Mesenchymal stem cell (in vitro differentiated cells and primary cell): ENCODE measurements around the gene YPEL1.

Source experiments
- DNase-seq: peaks from one replicate; pipeline ENCODE4 v3.0.0-alpha.2; 2013
- H2AFZ ChIP-seq: one replicate; pipeline ENCODE4 v1.6.1; 2013; ENCODE audit warnings: low read depth, mild to moderate bottlenecking, control low read depth, inconsistent platforms, low read length, moderate library complexity
- H2AK5ac ChIP-seq: 2 replicates; pipeline ENCODE4 v1.6.1; 2013; ENCODE audit warnings: low read length, moderate library complexity, mild to moderate bottlenecking, inconsistent platforms; ENCODE audit not compliant: severe bottlenecking
- H2BK120ac ChIP-seq: one replicate; pipeline ENCODE4 v1.6.1; 2013; ENCODE audit warnings: low read depth, mild to moderate bottlenecking, inconsistent platforms, low read length, moderate library complexity
- H2BK12ac ChIP-seq, 2 experiments: one replicate each; pipeline ENCODE4 v1.6.1; 2013; ENCODE audit warnings: inconsistent platforms in 2 of 2, low read length in 2 of 2, mild to moderate bottlenecking in 2 of 2, moderate library complexity in 2 of 2, control low read depth in 1 of 2
- H2BK15ac ChIP-seq: one replicate; pipeline ENCODE4 v1.6.1; 2013; ENCODE audit warnings: mild to moderate bottlenecking, low read depth, inconsistent platforms; ENCODE audit not compliant: poor library complexity, severe bottlenecking
- H2BK5ac ChIP-seq: 2 replicates; pipeline ENCODE4 v1.6.1; 2013; ENCODE audit warnings: low read depth, mild to moderate bottlenecking, low read length, control low read depth, inconsistent platforms; ENCODE audit not compliant: poor library complexity, severe bottlenecking
- H3K14ac ChIP-seq, 2 experiments: one replicate each; pipeline ENCODE4 v1.6.1; 2013; ENCODE audit warnings: inconsistent platforms in 2 of 2, low read length in 2 of 2, control low read depth in 1 of 2, mild to moderate bottlenecking in 1 of 2, moderate library complexity in 1 of 2
- H3K18ac ChIP-seq, 2 experiments: one replicate each; pipeline ENCODE4 v1.6.1; 2013; ENCODE audit warnings: inconsistent platforms in 2 of 2, low read length in 2 of 2, control low read depth in 1 of 2, low read depth in 1 of 2, mild to moderate bottlenecking in 1 of 2
- H3K23ac ChIP-seq, 2 experiments: one replicate each; pipeline ENCODE4 v1.6.1; 2013; ENCODE audit warnings: inconsistent platforms in 2 of 2, low read length in 2 of 2, mild to moderate bottlenecking in 2 of 2, moderate library complexity in 2 of 2, control low read depth in 1 of 2
- H3K27ac ChIP-seq: 2 replicates; pipeline ENCODE4 v1.5.1; 2013; ENCODE audit warnings: mild to moderate bottlenecking, moderate library complexity, low read length, control low read depth, inconsistent platforms; ENCODE audit not compliant: poor library complexity, severe bottlenecking
- H3K27me3 ChIP-seq, 2 experiments: 2 replicates each; pipeline versions ENCODE4 v1.6.1 to v1.7.0; 2013; ENCODE audit warnings: low read length in 2 of 2, mild to moderate bottlenecking in 2 of 2, moderate library complexity in 2 of 2, control low read depth in 1 of 2, inconsistent platforms in 1 of 2; ENCODE audit not compliant: control insufficient read depth in 1 of 2, insufficient read depth in 1 of 2
- H3K36me3 ChIP-seq, 2 experiments: 2 replicates each; pipeline versions ENCODE4 v1.6.1 to v1.7.0; 2013; ENCODE audit warnings: low read length in 2 of 2, control low read depth in 1 of 2, inconsistent platforms in 1 of 2, low read depth in 1 of 2, mild to moderate bottlenecking in 1 of 2; ENCODE audit not compliant: insufficient read depth in 2 of 2, control insufficient read depth in 1 of 2
- H3K4ac ChIP-seq, 2 experiments: one replicate each; pipeline ENCODE4 v1.6.1; 2013; ENCODE audit warnings: inconsistent platforms in 2 of 2, low read length in 2 of 2, mild to moderate bottlenecking in 2 of 2, moderate library complexity in 2 of 2, control low read depth in 1 of 2, low read depth in 1 of 2
- H3K4me1 ChIP-seq: 2 replicates; pipeline ENCODE4 v1.6.1; 2013; ENCODE audit warnings: low read depth, low read length, control low read depth; ENCODE audit not compliant: control insufficient read depth, insufficient read depth
- H3K4me2 ChIP-seq: 2 replicates; pipeline ENCODE4 v1.6.1; 2013; ENCODE audit warnings: low read length, mild to moderate bottlenecking, inconsistent platforms; ENCODE audit not compliant: poor library complexity, severe bottlenecking
- H3K4me3 ChIP-seq, 2 experiments: 2 replicates each; pipeline versions ENCODE4 v1.5.1 to v1.7.0; 2013; ENCODE audit warnings: low read length in 2 of 2, mild to moderate bottlenecking in 2 of 2, control low read depth in 1 of 2, low read depth in 1 of 2; ENCODE audit not compliant: insufficient read depth in 1 of 2
- H3K79me1 ChIP-seq: replicated peaks from 2 replicates; pipeline ENCODE4 v1.6.1; 2013; ENCODE audit warnings: mild to moderate bottlenecking, control low read depth, low read length, inconsistent platforms; ENCODE audit not compliant: poor library complexity, severe bottlenecking
- H3K9ac ChIP-seq: 2 replicates; pipeline ENCODE4 v1.7.0; 2013; ENCODE audit warnings: mild to moderate bottlenecking, low read length, moderate library complexity
- H3K9me3 ChIP-seq: 2 replicates; pipeline ENCODE4 v1.7.0; 2013; ENCODE audit warnings: mild to moderate bottlenecking, low read length; ENCODE audit not compliant: control insufficient read depth
- H4K8ac ChIP-seq: one replicate; pipeline ENCODE4 v1.6.1; 2013; ENCODE audit warnings: inconsistent platforms, mild to moderate bottlenecking, low read length, moderate library complexity
- H4K91ac ChIP-seq: one replicate; pipeline ENCODE4 v1.6.1; 2013; ENCODE audit warnings: mild to moderate bottlenecking, low read length, inconsistent platforms
- WGBS: methylation state at CpG from one replicate; pipeline ENCODE4 v1.1.7; 2013; ENCODE audit warnings: mixed read lengths; 5-methylcytosine and 5-hydroxymethylcytosine counted together

The YPEL1 gene

DNA sequence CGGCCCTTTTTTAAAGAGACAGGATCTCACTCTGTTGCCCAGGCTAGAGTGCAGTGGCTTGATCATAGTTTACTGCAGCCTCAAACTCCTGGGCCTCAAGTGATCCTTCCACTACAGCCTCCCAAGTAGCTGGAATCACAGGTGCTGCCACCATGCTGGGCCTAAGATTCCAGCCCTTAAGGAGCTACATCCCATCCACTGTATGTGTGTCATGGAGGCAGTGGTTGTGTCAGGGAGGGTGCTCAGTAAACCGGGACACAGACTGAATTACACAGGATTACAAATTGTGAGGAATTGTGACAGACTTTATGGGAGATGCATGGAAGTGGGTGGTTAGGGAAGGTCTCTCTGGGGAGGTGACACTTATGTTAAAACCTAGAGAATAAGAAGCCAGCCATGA is 71.9 kb downstream of the YPEL1 start:
- 98% methylated on average over 2 of the region's 2 CpGs for WGBS
- Histone ChIP-seq H2BK5ac (no peak overlapping the region), H3K27me3 (peaks cover 15 to 18% of the 10 kb centered on the region in 2 experiments), H3K4me3 (no peak overlapping the region), H4K91ac (no peak overlapping the region), H2AK5ac (no peak overlapping the region), H3K14ac (no peak overlapping the region), H3K27ac (no peak overlapping the region), H4K8ac (no peak overlapping the region), H2AFZ (no peak overlapping the region), H3K79me1 (peaks cover 8% of the 10 kb centered on the region), H3K18ac (no peak overlapping the region), H3K4ac (no peak overlapping the region), H3K23ac (no peak overlapping the region), H2BK120ac (no peak overlapping the region), H2BK15ac (no peak overlapping the region), H3K36me3 (no peaks in the 10 kb centered on the region), H3K9me3 (no peaks in the 10 kb centered on the region), H3K9ac (no peak overlapping the region), H3K4me1 (peaks cover 5% of the 10 kb centered on the region), H3K4me2 (no peak overlapping the region), H2BK12ac (no peak overlapping the region)
- DNase-seq, result no peak

DNA sequence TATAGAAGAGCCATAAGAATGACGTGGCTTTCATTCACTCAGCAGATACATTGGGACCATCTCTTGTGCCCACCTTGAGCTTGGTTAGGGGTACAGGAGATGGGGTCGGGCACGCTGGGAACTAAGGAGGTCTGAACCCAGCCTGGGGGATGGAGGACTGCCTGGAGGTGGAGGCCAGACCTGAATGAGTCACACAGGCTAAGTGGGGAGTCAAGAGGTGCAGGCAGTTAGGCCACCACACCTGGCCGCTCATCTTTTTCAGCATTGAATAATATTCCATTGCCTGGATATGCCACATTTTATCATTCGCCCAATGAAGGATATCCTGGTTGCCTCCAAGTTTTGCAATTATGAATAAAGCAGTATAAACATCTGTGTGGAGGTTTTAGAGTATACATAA is 73.6 kb downstream of the YPEL1 start:
- peaks cover 18% of the 10 kb centered on the region for H3K4me1 ChIP-seq

DNA sequence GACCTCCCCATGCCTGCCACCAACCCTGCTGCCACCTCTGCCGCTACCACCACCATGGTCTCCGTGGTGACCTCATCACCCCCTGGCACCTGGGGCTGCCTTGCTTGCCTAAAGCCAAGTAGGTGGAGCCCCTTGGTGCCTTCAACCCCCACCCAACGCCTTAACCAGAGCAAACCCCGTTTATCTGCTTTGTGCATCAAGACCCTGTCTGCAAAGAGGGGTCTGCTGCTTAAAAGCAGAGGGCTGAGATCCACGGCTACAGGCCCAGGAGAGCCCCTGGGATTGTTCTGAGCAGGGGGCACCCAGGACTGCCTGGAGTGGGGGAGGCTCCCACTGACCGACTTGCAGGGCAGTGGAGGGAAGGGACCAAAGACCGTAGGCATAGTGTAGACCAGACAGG is 74.7 kb downstream of the YPEL1 start:
- Histone ChIP-seq H3K14ac (no peak overlapping the region), H3K18ac (no peak overlapping the region), H3K4ac (no peak overlapping the region), H4K91ac (no peak overlapping the region), H3K27ac (no peak overlapping the region), H3K23ac (no peak overlapping the region), H3K4me3 (no peak overlapping the region), H3K79me1 (no peaks in the 10 kb centered on the region), H4K8ac (no peak overlapping the region), H3K36me3 (no peaks in the 10 kb centered on the region), H2BK120ac (no peak overlapping the region), H2BK5ac (no peak overlapping the region), H3K9me3 (no peaks in the 10 kb centered on the region), H2AFZ (no peak overlapping the region), H2AK5ac (no peak overlapping the region), H3K9ac (no peak overlapping the region), H3K4me1 (peaks cover 17% of the 10 kb centered on the region), H3K27me3 (peaks cover 15 to 32% of the 10 kb centered on the region in 2 experiments), H2BK15ac (no peak overlapping the region), H2BK12ac (no peak overlapping the region), H3K4me2 (no peak overlapping the region)
- DNase-seq, result no peak
- WGBS, result 82% methylated on average over 7 of the region's 7 CpGs

More for the DNA sequence above, 73.6 kb downstream of the YPEL1 start:
- Histone ChIP-seq H3K9ac (no peak overlapping the region), H4K91ac (no peak overlapping the region), H2BK5ac (no peak overlapping the region), H3K27me3 (peaks cover 15 to 27% of the 10 kb centered on the region in 2 experiments), H3K4me3 (no peak overlapping the region), H2BK12ac (no peak overlapping the region), H3K79me1 (peaks cover 3% of the 10 kb centered on the region), H3K27ac (no peak overlapping the region), H3K14ac (no peak overlapping the region), H3K18ac (no peak overlapping the region), H2AK5ac (no peak overlapping the region), H2AFZ (no peak overlapping the region), H2BK120ac (no peak overlapping the region), H3K9me3 (no peaks in the 10 kb centered on the region), H4K8ac (no peak overlapping the region), H3K4ac (no peak overlapping the region), H3K36me3 (no peaks in the 10 kb centered on the region), H2BK15ac (no peak overlapping the region), H3K4me2 (no peak overlapping the region), H3K23ac (no peak overlapping the region)
- 92% methylated on average over 3 of the region's 5 CpGs for WGBS
- no peak for DNase-seq

DNA sequence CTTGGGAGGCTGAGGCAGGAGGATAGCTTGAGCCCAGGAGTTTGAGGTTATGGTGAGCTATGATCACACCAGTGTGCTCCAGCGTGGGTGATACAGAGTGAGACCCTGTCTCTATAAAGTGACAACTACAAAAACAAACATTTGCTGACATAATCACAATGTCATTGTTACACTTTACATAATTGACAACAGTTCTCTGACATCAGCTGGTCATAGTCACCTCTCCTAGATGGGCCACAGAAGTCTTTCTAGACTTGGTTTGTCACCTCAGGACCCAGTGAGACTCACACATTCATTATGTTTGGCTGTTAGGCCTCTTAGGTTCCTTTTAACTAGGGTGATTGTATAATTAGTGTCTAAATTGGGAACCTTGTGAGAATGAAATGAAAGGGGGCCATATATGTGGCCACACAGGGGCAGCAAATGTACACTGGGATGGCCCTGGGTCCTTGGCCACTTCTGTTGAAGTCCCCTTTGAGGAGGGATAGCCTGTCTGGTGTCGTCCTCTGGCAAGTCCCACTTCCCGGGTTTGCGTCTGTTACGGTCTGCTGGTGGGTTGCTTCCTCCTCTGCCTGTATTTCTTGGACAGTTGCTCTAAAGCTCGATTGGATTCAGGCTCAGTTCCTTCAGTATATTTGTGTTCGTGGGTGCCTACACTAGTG is 75.6 kb downstream of the YPEL1 start:
- peaks cover 13% of the 10 kb centered on the region for H3K4me1 ChIP-seq
- peaks cover 15 to 32% of the 10 kb centered on the region in 2 experiments for H3K27me3 ChIP-seq
- no peaks in the 10 kb centered on the region for H3K79me1 ChIP-seq
- no peaks in the 10 kb centered on the region for H3K36me3 ChIP-seq
- no peak overlapping the region for H2AK5ac ChIP-seq
- H2BK12ac ChIP-seq, result no peak overlapping the region
- H4K8ac ChIP-seq, result no peak overlapping the region
- no peak overlapping the region for H4K91ac ChIP-seq
- no peak overlapping the region for H3K4me2 ChIP-seq
- no peak overlapping the region for H2AFZ ChIP-seq
- no peak overlapping the region for H3K27ac ChIP-seq
- no peak overlapping the region for H2BK5ac ChIP-seq
- H3K23ac ChIP-seq, result no peak overlapping the region
- WGBS, result 85% methylated on average over 7 of the region's 7 CpGs
- no peak overlapping the region for H3K4me3 ChIP-seq
- no peak overlapping the region for H3K14ac ChIP-seq
- H3K18ac ChIP-seq, result no peak overlapping the region
- no peaks in the 10 kb centered on the region for H3K9me3 ChIP-seq
- no peak for DNase-seq
- no peak overlapping the region for H3K9ac ChIP-seq
- H2BK120ac ChIP-seq, result no peak overlapping the region
- no peak overlapping the region for H2BK15ac ChIP-seq
- H3K4ac ChIP-seq, result no peak overlapping the region
